Measurements from ENCODE around the gene EPB41L1.

EPB41L1 gene

DNA sequence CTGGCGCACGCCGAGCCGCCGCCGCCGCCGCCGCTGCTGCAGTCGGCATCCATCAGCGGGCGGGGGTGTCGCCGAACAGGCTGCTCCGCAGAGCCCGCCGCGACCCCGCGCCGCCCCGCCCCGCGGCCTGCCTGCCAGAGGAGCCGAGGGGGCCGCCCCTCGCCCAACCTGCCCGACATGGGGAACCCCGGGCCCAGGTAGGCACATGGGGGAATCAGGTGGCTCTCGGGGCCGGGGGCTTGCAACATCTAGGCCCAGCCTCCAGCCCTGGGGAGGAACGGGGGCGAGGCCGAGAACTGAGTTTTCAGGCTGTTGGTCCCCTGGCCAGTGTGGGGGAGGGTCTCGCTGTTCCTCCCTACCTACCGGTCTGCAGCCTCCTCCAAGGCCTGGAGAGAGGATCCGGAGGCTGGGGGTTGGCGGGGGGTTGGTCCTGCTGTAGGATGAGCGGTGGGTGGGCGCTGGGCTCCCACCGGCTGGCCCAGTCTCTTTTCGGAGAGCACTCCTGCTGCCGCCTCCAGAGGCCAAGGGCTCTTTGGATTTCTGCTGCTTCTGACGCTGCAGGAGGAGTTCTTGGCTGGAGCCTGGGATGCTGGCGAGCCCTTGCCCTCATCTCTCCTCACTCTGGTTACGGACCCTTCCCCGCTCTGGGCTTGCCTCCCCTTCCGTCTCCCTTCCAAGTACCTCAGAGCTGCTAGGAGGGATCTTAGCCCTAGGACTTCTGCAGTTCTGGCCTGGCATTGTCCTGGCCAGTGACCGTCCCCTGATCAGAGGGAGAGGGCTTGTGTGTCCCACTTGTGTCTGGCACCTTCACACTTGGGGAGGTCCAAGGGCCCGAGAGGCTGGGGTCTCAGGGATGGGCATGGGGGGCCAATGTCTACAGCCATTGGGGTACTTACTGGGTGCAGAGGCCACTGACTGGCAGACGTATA lies at the start of gene EPB41L1:
EPB41L1 (plus strand) TSS at position 41 of the 929 bp plus-strand sequence. CDS start 19,038 bp downstream, outside the sequence.
- no peak for DNase-seq (ENCODE audit: low read depth)

DNA sequence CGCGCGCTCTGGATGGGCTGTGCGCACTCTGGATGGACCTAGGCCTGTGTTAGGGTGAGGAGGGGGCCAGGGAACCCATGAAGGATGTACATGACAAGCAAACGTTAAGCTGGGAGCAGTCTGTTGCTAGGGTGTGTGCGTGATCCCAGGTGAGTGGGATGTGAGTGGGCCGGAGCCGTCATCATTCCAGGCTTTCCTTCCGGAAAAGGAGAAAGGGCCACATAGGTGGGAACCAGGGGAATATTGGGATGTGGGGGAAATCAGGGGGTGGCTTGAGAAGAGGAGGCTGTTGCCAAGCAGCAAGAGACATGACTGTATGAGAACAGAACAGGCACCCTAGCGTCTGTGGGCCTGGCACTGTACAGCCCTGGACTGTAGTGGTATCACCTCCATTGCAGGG lies 49.7 kb upstream of the EPB41L1 start:
- no peak for DNase-seq (ENCODE audit: low read depth)

DNA sequence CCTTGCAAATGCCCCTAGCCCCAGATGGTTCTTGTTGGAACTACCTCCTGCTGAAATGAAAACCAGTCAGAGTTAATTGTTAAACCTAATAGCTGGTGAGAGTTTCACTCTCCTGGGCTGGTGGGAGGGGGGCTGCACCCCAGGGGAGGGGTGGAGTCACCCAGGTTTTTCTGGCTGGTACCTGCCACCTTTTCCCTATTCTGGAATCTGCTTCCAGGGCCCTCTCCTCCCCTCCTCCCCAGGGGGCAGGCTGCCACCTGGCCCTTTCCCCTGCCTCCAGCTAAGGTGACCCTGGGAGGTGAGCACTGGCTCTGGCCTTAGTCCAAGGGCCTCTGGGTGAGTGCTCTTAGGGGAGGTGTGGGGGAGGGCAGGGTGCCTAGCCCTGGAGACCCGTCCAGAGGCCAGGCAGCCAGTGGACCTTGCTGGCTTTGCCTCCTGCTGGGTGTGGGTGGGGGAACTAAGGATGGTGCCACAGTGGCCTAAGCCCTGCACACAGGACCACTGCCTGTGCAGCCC lies 48.8 kb upstream of the EPB41L1 start:
- no peak for DNase-seq (ENCODE audit: low read depth)

DNA sequence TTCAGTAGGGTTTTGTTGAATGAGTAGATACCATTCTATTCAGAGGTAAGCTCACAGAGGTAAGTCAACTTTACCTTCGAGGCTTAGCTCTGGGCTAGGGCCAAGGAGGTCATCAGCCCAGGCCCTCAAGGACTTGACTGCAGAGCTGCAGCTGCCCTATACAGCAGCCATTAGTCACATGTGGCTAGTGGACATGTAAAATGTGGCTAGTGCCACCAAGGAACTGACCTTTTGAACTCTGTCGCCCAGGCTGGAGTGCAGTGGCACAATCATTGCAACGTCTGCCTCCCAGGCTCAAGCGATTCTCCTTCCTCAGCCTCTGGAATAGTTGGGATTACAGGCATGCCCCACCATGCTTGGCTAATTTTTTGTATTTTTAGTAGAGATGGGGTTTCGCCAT lies 47.9 kb upstream of the EPB41L1 start:
- no peak for DNase-seq (ENCODE audit: low read depth)

DNA sequence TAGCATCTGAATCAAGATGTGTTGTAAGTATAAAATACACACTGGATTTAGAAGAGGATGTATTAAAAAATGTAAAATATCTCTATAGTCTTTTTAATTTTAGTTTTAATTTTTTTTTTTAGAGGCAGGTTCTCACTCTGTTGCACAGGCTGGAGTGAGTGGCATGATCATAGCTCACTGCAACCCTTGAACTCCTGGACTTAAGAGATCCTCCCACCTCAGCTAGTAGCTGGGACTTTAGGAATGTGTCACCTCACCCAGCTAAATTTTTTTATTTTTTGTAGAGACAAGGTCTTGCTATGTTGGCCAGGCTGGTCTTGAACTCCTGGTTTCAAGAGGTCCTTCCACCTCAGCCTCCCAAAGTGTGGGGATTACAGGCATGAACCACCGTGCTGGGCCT lies 46.7 kb upstream of the EPB41L1 start:
- DNase-seq (ENCODE audit: low read depth): no peak

DNA sequence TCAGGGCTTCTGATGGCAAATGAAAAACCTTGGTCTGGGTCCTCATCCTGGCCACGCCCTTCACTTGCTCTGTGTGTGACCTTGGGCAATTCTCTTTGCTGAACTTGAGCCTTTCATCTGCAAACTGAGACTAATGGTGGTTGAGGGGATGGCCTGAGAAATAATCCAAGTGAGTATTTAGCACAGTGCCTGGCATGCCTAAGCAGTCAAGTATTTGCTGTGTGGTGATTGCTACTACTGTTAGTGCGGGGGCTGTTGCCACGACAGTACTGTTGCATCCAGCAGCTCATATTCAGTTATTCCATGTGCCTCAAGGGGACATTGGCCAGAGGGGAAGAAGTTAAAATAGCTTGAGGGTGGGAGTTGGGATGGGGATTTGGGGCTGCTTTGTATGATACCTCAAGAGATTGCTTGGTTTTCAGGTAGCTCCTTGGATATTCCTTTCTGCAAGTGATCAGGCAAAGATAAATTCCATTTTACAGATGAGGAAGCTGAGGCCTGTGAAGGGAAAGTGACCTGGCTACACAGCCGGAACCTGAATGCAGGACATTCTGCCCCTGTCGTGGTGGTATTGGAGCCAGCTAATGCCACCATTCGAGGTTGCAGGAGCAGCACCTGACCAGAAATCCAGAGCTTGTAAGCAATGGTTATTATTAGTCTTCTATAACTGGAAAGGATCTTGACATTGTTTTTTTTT lies 45.1 kb upstream of the EPB41L1 start:
- no peak for DNase-seq (ENCODE audit: low read depth)

DNA sequence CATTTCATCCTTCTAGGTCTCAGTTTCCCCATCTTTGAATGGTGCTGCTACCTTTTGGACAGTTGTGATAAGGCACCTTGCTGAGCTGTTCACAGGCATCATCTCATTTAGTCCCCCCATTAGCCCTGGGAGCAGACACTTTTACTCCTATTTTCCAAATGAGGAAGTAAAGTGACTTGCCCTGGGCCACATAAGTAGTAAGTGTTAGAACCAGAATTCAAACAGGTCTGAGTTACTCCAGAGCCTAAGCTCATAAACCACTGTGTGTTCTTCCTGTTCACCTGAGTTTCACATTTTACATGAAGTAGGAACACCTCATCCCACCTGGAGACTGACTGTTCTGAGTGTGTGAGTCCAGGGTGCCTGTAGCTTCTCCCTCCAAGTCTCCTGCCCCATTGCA lies 43.5 kb upstream of the EPB41L1 start:
- no peak for DNase-seq (ENCODE audit: low read depth)

DNA sequence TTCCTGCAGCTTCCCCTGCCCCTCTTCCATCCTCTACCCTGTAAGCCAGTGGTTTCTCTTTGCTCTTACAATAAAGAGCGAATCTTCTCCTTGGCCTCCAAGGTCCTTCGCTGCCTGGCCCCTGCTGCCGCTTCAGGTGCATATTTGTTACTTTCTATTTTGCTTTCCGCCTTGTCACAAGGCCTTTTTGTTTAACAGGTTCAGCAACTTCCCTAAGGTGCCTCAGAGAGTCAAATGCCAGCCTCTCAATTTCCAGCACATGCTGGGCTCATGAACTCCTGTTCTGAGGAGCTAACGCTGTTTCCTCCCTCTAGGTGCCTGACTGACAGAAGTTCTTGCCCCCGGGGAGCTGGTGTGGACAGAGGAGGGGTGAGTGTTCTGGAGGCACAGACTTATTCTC lies 42.4 kb upstream of the EPB41L1 start:
- no peak for DNase-seq (ENCODE audit: low read depth)

DNA sequence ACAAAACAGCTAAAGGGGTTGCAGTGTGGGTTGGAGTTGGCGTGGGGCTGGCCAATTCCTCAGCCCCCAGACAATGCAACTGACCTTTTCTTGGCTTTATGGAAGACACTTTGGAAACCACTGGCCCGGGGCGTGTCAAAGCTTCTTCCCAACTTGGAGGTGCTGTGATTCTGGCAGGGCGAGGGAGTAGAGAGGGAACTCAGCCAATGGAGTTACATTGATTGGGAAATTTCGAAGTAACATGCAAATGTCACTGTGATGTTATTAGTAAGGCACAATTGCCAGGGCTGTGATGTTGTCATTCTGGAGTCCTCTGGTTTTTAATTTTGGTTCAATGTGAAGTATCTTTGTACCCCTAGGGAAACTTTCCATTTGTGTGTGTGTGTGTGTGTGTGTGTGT lies 41.5 kb upstream of the EPB41L1 start:
- no peak for DNase-seq (ENCODE audit: low read depth)

DNA sequence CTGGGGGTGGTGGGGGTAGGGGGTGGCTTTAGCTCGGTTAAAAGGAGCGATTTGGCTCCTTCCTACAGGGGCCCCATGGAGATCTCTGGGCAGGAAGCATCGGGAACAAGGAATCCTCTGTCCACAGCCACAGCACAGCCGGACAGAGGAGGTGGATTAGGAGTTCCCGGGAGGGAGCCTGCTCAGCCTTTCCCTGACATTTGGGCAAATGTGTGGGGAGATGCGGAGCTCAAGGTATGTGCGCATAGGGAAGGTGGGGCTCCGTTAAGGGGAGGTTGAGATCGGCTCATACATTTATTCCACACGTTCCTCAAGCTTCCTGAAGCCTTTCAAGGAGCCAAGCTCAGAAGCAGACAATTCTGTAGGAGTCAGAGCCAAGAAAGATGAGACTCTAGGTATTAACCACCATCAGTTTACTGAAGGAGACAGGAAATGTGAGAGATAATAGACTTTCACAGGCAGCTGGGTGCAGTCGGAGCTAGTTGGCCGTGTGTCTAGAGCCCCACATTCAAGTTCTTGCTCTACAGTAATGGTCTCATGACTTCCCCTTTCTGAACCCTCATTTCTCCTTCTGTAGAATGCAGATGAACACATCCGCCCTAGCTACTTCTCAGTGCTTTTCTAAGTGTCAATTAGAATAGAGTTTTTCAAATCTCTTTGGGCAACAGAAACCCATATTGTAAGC lies 40.8 kb upstream of the EPB41L1 start:
- DNase-seq (ENCODE audit: low read depth): no peak

DNA sequence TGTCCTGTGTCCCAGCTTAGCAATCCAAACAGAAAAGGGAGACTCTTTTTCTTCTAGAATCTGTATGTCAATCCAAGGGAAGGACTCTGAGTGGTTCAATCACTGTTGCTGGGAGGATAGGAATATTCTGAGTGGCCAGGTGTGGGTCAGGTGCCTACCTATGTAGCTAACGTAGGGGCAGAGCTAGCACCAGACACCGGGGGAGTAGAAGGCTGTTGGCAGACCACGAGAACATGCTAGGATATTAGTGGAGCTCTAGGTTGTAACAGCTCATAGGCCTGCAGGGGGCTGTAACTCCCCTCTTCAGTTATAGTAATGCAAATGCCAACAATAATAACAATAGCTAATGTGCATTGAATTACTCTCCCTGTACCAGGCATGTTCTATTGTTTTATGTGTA lies 39.8 kb upstream of the EPB41L1 start:
- DNase-seq (ENCODE audit: low read depth): no peak

DNA sequence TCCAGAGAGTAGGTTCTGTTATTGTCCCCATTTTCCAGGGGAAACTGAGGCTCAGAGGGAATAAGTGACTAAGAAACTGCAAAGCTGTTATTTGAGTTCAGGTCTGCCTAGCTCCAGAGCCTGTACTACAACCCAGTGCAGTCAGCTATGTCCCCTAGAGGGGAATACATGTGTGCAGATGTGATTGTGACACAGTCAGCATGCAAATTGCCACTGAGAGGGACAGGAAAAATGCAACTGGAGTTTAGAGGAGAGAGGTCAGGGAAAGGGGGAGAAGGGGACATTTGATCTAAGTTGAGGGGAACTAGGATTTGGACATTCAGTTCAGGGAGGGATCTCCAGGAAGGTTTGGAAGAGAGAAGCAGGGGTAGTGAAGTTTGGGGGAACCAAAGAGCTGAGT lies 38.6 kb upstream of the EPB41L1 start:
- DNase-seq (ENCODE audit: low read depth): no peak

DNA sequence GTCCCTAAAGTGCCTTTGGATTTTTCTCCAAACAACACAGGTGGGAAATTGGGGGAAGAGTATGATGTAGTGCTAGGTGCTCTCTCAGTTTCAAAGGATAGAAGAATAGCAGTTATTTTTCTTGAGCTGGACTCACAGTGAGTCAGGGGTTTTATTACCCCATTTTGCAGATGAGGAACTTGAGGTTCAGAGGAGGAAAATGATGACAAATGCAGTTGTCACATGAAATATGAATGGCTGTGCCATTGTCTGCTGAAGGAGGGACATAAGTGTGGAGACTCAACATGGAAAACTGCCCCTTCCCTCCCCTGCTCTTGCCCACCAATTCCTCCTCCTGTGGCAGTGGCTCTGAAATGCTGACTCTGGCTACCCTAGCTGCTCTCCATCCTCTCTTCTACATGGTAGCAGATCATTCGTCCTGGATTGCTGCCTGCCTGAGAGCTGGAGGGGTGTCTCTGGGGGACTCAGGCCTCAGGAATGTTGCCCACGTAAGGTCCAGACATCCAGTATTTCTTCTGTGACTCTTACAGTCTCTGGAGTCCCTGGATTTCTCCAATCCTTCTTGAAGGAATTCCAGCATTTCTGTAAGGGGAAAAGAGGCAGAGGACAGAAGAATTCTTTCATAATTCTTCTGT lies 37.6 kb upstream of the EPB41L1 start:
- no peak for DNase-seq (ENCODE audit: low read depth)

DNA sequence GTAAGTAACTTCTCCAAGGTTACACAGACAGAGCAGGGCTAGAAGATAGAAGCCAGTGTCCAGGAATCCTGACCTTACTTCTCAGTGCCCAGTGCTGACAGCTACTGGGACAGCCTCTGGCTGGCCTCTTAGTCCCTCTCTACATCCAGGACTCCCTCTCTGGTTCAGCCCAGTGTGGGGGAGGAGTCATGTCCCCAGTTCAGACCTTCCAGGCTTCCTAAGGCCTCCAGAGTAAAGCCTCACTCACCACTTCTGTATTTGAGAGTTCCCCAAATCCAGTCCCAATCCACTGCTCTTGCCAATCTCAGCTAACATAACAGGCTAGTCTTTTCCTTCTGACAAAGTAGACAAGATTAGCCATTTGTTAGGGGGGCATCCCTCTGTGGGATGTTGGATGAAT lies 36.9 kb upstream of the EPB41L1 start:
- no peak for DNase-seq (ENCODE audit: low read depth)

DNA sequence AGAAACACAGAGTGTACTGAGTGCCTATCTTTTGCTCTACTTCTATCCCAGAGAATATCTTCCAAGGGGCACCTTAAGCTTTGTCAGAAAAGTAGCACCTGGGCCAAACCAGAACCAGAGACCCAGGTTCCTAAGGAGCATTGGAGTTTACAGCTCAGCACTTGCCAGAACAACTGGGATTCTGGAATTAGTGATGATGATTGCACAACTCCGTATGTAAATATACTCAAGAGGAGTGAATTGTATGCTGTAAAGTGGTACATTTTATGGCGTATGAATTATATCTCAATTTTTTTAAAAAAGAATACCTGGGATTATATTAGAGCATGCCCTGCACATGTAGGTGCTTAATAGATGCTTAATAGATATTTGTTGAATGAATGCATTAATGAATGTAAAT lies 36.2 kb upstream of the EPB41L1 start:
- no peak for DNase-seq (ENCODE audit: low read depth)

DNA sequence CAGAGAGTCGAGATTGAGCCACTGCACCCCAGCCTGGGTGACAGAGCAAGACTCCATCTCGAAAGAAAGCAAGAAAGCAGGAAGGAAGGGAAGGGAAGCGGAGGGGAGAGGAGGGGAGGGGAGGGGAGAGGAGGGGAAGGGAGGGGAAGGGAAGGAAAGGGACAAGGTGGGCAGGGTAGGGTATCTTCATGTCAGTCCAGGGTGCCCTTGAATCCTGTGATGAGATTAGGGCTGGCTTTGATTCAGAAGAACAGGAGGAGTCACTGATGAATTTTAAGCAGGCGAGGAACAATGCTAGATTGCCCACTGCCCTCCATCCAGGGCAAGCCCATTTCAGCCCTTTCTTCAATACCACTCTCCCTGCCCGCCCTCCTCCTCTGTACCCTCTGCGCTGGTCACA lies 35.0 kb upstream of the EPB41L1 start:
- DNase-seq (ENCODE audit: low read depth): no peak

DNA sequence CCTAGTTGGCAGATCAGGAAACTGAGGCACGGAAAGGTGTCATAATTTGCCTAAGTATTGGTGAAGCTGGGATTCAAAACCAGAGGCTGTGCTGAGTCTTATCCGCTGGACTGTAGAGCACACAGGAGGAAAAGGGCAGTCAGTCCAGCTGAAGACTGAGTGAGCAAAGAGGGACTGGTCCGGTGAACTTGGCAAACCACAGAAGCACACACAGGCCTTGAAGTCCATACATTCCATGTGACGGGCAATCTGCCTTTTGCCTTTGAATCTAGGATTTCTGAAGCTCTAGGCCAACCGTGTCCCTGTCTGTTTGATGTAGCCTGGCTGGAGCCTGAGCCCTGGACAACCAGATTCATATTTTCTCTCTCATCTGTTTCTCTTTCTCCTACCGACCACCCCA lies 34.3 kb upstream of the EPB41L1 start:
- DNase-seq (ENCODE audit: low read depth): no peak

DNA sequence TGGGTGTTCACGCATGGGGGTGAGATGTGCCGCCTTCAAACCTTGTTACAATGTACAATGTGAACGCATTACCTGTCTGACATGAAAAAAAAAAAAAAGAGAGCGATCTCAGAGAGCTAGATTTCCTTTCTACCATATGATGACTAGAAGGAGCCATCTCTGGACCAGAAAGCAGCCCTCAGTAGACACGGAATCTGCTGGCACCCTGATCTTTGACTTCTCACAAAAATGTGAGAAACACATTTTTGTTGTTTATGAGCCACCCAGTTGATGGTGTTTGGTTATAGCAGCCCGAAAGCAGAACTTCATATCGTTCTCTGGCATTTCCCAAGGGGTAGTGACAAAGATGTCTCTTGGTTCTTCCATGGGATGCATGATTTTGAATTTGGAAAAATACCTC lies 33.5 kb upstream of the EPB41L1 start:
- no peak for DNase-seq (ENCODE audit: low read depth)

DNA sequence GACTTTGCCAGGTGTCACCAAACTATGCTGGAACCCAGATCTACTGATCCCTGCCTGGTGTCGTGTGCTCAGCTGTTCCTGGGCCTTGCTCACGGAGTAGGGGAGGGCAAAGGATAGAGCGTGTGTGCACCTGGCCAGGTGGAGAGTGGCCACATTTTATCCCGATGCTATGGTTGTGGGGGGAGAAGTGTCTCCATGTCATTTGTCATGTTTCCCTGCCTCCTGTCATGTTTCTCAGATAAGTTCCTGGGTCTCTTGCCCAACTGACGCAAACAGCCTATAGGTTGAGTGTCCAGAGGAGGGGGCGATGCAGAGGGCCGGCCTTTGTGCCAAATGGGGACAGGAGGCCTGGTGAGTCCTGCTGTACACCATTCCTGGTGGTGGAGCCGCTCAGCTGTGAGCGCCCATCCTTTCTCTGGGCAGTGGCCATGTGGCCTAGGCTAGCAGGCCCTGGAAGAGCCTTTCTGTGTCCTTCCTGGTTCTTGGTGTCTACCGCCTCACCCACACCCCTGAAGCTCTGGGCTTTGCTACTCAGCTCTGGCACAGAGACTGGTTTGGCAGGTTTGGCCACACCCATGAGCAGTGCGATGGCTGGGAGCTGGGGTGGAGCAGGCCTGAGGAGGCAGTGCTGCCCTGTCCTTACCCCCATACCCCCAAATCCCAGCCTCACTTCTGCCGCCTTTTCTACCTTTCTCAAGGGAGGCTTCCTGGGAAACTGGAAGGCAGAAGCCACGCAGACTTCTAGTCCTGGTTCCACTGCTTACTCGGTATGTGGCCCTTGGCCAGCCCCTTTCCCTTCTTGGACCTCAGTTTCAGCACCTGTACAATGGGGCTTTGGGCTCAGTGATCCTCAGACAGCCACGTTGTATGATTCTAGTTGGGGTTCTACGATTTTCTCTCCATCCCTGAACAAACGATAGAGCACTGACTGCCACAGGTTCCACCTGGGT lies 32.3 kb upstream of the EPB41L1 start:
- no peak for DNase-seq (ENCODE audit: low read depth)

DNA sequence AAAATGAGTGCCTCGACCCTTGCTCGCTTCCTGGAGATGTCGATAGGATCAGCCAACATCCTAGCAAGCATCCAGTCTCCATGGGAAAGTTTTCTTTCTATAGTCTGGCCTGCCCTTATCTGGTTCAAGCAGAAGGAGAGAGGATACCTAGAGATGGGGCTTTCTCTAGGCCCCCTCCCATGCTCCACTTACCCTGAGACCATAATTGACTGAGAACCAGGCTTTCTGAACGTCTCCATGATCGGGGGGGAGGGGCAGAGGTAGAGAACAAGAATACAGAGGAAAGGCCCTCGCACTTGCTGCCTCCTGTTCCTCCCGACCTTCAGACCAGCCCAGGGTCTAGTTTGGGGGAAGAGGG lies 31.6 kb upstream of the EPB41L1 start:
- no peak for DNase-seq (ENCODE audit: low read depth)

DNA sequence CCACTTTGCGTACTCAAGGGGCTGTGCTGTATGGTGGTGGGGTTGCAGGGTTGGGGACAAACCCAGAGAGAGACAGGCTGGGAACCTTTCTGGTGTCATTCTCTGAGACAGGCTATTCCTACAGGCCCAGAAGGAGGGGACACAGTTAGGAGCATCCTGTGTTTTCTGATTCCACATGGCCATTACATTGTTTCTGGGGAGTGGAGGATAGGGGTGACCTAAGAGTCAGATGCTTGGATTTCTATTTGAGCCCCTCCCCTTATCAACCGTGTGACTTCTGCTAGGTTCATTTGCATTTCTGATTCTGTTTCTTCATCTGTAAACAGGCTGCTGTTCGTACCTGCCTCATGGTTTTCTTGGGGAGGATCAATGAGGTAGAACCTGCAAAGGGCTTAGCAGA lies 29.4 kb upstream of the EPB41L1 start:
- DNase-seq (ENCODE audit: low read depth): no peak
